Measurements from ENCODE around the gene VWA7. TPM values are rescaled to one million over a fixed set of nuclear protein-coding genes. Genes with fewer than 3 reads are reported as not detected.

VWA7 gene
- polyA plus RNA-seq, 2 of the 4 experiments (the other 2 are of a cell fraction): 1.1 TPM

DNA sequence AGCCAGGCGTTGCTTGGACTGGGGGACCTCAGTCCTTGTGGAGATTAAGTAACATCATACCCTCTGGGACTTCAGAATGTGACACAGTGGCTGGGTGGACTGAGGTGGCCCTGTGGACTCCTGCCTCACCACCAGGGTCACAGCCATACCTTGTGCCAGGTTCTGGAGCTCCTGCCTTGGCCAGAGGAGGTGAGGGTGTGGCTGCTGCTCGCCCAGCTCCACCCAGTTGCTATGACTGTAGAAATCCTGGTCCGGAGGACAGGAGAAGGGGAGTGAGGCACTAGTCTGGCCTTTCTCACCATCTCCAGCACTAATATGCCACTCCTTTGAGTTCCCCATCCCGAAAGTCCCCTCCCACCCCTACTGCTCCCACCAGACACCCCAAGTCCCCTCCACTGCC lies 1.9 kb downstream of the VWA7 start:
- ATAC-seq: peak in 1 of 2 experiments; percentile 46; a peak in 3 of 6 replicates
- DNase-seq (ENCODE audit: low read depth in 1 of 2, low spot score in 1 of 2): no peak
- H3K27ac ChIP-seq: peak overlapping the region; percentile 70 to 86; a peak in 4 of 6 replicates
- TF ChIP-seq JUN (IDR thresholded peaks at IDR 0.05) (no peak), RARB (CRISPR knock-in tag; IDR thresholded peaks at IDR 0.05) (no peak), MAFK (IDR thresholded peaks at IDR 0.05; ENCODE audit: partially characterized antibody) (no peak), MAZ (IDR thresholded peaks at IDR 0.05; ENCODE audit: borderline replicate concordance, low read depth, low read length) (no peak), JUNB (IDR thresholded peaks at IDR 0.05) (no peak), RAD21 (conservative IDR thresholded peaks at IDR 0.05 in 1 of 2, IDR thresholded peaks at IDR 0.05 in 1 of 2) (no peak), HOXB13 (CRISPR knock-in tag; IDR thresholded peaks at IDR 0.05; ENCODE audit: low read depth) (no peak), PHF8 (IDR thresholded peaks at IDR 0.05; ENCODE audit: borderline replicate concordance, low read depth) (no peak)
- TF ChIP-seq, protein P1, sequence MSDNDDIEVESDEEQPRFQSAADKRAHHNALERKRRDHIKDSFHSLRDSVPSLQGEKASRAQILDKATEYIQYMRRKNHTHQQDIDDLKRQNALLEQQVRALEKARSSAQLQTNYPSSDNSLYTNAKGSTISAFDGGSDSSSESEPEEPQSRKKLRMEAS (IDR thresholded peaks at IDR 0.05): no peak
- TF ChIP-seq, protein P2, sequence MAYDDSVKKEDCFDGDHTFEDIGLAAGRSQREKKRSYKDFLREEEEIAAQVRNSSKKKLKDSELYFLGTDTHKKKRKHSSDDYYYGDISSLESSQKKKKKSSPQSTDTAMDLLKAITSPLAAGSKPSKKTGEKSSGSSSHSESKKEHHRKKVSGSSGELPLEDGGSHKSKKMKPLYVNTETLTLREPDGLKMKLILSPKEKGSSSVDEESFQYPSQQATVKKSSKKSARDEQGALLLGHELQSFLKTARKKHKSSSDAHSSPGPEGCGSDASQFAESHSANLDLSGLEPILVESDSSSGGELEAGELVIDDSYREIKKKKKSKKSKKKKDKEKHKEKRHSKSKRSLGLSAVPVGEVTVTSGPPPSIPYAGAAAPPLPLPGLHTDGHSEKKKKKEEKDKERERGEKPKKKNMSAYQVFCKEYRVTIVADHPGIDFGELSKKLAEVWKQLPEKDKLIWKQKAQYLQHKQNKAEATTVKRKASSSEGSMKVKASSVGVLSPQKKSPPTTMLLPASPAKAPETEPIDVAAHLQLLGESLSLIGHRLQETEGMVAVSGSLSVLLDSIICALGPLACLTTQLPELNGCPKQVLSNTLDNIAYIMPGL (CRISPR knock-in tag; IDR thresholded peaks at IDR 0.05; ENCODE audit: borderline replicate concordance): no peak
- POLR2A ChIA-PET: interaction anchor here (1.8 kb wide), 1 partner anchor 52 kb away, joined by 6 read pairs; the partner anchor contains the start of gene HSPA1B
- no peak for FAIRE-seq
- CTCF ChIA-PET: interaction anchor here (0.7 to 4.6 kb wide), 7 partner anchors 9 to 94 kb away, joined by 3 to 18 read pairs (median 4); partner anchors contain the start of genes DDAH2 and LSM2
- WGBS (ENCODE audit: missing lambda C conversion rate): 32% methylated on average over 3 of the region's 4 CpGs
- no peak overlapping the region for H3K4me3 ChIP-seq
- peaks cover 32% of the 10 kb centered on the region for H3K4me1 ChIP-seq
- H3K4me2 ChIP-seq: peak overlapping the region; percentile 89
- no peaks in the 10 kb centered on the region for H3K9me3 ChIP-seq

DNA sequence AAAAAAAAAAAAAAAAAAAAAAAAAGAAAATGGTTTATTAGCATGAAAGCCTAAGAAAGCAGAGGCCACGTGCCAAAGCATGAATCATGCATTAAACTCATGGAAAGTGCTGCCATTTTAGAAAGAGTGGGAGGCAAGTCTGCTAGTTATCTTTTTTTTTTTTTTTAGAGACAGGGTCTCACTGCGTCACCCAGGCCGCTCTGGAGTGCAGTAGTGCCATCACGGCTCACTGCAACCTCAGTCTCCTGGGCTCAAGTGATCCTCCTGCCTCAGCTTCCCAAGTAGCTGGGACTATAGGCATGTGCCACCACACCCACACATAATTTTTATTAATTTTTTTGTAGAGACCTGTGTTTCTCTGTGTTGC lies 5.2 kb downstream of the VWA7 start:
- no peak for ATAC-seq
- Histone ChIP-seq H3K27ac (no peak overlapping the region), H3K4me2 (no peak overlapping the region), H3K4me3 (no peak overlapping the region), H3K4me1 (peaks cover 22% of the 10 kb centered on the region), H3K9me3 (no peaks in the 10 kb centered on the region)
- FAIRE-seq: no peak
- TF ChIP-seq FOSB (CRISPR knock-in tag; IDR thresholded peaks at IDR 0.05) (no peak), KDM5A (IDR thresholded peaks at IDR 0.05) (no peak), HOXB5 (CRISPR knock-in tag; IDR thresholded peaks at IDR 0.05) (no peak), HDAC2 (IDR thresholded peaks at IDR 0.05) (no peak), NFE2L2 (conservative IDR thresholded peaks at IDR 0.05; ENCODE audit: low read length) (no peak), JUNB (IDR thresholded peaks at IDR 0.05) (no peak), ZSCAN20 (CRISPR knock-in tag; IDR thresholded peaks at IDR 0.05) (no peak)
- TF ChIP-seq, protein P1 (IDR thresholded peaks at IDR 0.05): no peak
- POLR2A ChIA-PET: no interaction called here
- no peak for DNase-seq (ENCODE audit: low read depth in 1 of 2, low spot score in 1 of 2)
- 79% methylated on average over 4 of the region's 4 CpGs for WGBS (ENCODE audit: missing lambda C conversion rate)
- CTCF ChIA-PET: interaction anchor here (0.8 to 5.5 kb wide), 7 partner anchors 9 to 150 kb away, joined by 3 to 36 read pairs (median 5); no protein-coding TSS in a partner anchor

DNA sequence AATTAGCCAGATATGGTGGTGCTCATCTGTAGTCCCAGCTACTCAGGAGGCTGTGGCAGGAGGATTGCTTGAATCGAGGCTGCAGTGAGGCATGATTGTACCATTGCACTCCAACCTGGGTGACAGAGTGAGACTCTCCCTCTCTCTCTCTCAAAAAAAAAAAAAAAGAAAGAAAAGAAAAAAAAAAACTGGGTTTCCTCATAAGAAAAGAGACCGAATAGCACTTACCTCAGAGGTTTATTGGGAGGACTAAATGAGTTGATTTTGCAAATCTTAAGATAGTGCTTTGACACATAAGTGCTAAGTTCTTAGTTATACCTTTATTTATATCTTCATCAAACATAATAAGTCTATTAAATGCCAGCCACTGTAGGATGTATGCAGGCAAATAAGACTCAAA lies 6.3 kb downstream of the VWA7 start:
- peaks cover 11% of the 10 kb centered on the region for H3K4me1 ChIP-seq
- DNase-seq (ENCODE audit: low read depth in 1 of 2, low spot score in 1 of 2) (no peak), ATAC-seq (no peak), FAIRE-seq (no peak)
- no peaks in the 10 kb centered on the region for H3K9me3 ChIP-seq
- ChIA-PET CTCF (interaction anchor here (1.0 to 5.5 kb wide), 11 partner anchors 10 to 91 kb away, joined by 3 to 36 read pairs (median 6); partner anchors contain the start of genes DDAH2, HSPA1B and MSH5), POLR2A (no interaction called here)
- no peak overlapping the region for H3K27ac ChIP-seq
- H3K4me3 ChIP-seq: no peak overlapping the region
- no peak overlapping the region for H3K4me2 ChIP-seq
- WGBS (ENCODE audit: missing lambda C conversion rate): 62% methylated on average over 2 of the region's 2 CpGs
- TF ChIP-seq, protein P3, sequence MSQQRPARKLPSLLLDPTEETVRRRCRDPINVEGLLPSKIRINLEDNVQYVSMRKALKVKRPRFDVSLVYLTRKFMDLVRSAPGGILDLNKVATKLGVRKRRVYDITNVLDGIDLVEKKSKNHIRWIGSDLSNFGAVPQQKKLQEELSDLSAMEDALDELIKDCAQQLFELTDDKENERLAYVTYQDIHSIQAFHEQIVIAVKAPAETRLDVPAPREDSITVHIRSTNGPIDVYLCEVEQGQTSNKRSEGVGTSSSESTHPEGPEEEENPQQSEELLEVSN (IDR thresholded peaks at IDR 0.05; ENCODE audit: borderline replicate concordance, low read depth): no peak
- TF ChIP-seq, protein P4, sequence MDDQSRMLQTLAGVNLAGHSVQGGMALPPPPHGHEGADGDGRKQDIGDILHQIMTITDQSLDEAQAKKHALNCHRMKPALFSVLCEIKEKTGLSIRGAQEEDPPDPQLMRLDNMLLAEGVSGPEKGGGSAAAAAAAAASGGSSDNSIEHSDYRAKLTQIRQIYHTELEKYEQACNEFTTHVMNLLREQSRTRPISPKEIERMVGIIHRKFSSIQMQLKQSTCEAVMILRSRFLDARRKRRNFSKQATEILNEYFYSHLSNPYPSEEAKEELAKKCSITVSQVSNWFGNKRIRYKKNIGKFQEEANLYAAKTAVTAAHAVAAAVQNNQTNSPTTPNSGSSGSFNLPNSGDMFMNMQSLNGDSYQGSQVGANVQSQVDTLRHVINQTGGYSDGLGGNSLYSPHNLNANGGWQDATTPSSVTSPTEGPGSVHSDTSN (IDR thresholded peaks at IDR 0.05): no peak
- TF ChIP-seq BHLHE40 (IDR thresholded peaks at IDR 0.05; ENCODE audit: low read depth, low read length) (no peak), POLR2A (IDR thresholded peaks at IDR 0.05; ENCODE audit: low read length) (no peak), RCOR1 (IDR thresholded peaks at IDR 0.05; ENCODE audit: low read depth, low read length) (no peak), CBX8 (IDR thresholded peaks at IDR 0.05) (no peak), HEYL (CRISPR knock-in tag; IDR thresholded peaks at IDR 0.05) (no peak), HOXA7 (CRISPR knock-in tag; IDR thresholded peaks at IDR 0.05) (no peak), HOXB13 (CRISPR knock-in tag; IDR thresholded peaks at IDR 0.05; ENCODE audit: low read depth) (no peak)
- TF ChIP-seq, protein P5, sequence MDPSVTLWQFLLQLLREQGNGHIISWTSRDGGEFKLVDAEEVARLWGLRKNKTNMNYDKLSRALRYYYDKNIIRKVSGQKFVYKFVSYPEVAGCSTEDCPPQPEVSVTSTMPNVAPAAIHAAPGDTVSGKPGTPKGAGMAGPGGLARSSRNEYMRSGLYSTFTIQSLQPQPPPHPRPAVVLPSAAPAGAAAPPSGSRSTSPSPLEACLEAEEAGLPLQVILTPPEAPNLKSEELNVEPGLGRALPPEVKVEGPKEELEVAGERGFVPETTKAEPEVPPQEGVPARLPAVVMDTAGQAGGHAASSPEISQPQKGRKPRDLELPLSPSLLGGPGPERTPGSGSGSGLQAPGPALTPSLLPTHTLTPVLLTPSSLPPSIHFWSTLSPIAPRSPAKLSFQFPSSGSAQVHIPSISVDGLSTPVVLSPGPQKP (IDR thresholded peaks at IDR 0.05; ENCODE audit: low read depth, low read length): no peak
- TF ChIP-seq, protein P6, sequence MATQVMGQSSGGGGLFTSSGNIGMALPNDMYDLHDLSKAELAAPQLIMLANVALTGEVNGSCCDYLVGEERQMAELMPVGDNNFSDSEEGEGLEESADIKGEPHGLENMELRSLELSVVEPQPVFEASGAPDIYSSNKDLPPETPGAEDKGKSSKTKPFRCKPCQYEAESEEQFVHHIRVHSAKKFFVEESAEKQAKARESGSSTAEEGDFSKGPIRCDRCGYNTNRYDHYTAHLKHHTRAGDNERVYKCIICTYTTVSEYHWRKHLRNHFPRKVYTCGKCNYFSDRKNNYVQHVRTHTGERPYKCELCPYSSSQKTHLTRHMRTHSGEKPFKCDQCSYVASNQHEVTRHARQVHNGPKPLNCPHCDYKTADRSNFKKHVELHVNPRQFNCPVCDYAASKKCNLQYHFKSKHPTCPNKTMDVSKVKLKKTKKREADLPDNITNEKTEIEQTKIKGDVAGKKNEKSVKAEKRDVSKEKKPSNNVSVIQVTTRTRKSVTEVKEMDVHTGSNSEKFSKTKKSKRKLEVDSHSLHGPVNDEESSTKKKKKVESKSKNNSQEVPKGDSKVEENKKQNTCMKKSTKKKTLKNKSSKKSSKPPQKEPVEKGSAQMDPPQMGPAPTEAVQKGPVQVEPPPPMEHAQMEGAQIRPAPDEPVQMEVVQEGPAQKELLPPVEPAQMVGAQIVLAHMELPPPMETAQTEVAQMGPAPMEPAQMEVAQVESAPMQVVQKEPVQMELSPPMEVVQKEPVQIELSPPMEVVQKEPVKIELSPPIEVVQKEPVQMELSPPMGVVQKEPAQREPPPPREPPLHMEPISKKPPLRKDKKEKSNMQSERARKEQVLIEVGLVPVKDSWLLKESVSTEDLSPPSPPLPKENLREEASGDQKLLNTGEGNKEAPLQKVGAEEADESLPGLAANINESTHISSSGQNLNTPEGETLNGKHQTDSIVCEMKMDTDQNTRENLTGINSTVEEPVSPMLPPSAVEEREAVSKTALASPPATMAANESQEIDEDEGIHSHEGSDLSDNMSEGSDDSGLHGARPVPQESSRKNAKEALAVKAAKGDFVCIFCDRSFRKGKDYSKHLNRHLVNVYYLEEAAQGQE (IDR thresholded peaks at IDR 0.05): no peak
